Naive thymus-derived CD4-positive, alpha-beta T cell (primary cell): ENCODE results near the gene MUC21. TPM values are rescaled to one million over a fixed set of nuclear protein-coding genes. Genes with fewer than 3 reads are reported as not detected.
A peak's percentile ranks its signal among the peaks of the same experiment; 100 is the strongest.
"Not testable (repeated sequence)": the region's sequence is repeated elsewhere in the genome, so short reads cannot be mapped to it uniquely, and the experiment has no call there.

Experiments
- ATAC-seq: fragments of 150-1000 bp; cut with Tn5 transposase; 2 replicates; pipeline ENCODE4 v1.10.0; 2021; ENCODE audit warnings: mild to moderate bottlenecking, moderate library complexity
- CTCF ChIA-PET: fragments of 350-600 bp; sonication (Branson Sonifier 250); formaldehyde crosslinking; loops from one replicate; lab custom pipeline; 2021; ENCODE audit warnings: antibody characterized with exemption; lab: Charles Lee
- POLR2A ChIA-PET: fragments of 350-600 bp; sonication (Branson Sonifier 250); formaldehyde crosslinking; loops from one replicate; lab custom pipeline; 2021; ENCODE audit warnings: antibody characterized with exemption, inconsistent platforms; lab: Charles Lee
- DNase-seq, 9 donors: peaks; one replicate each; pipeline versions ENCODE4 v3.0.0 to v3.0.0-alpha.2; 2020 to 2022; ENCODE audit warnings: mixed read lengths in 1 of 9
- H3K27ac ChIP-seq: one replicate; pipeline ENCODE4 v1.7.0; 2013; ENCODE audit warnings: mild to moderate bottlenecking, low read depth, low read length, moderate library complexity
- H3K27me3 ChIP-seq, 2 donors: one replicate each; pipeline ENCODE4 v1.7.0; 2013; ENCODE audit warnings: low read length in 2 of 2, mild to moderate bottlenecking in 2 of 2, moderate library complexity in 2 of 2; ENCODE audit not compliant: control insufficient read depth in 2 of 2, insufficient read depth in 2 of 2
- H3K36me3 ChIP-seq, 3 experiments: 1 replicate in 2 of 3; 2 replicates in 1 of 3; pipeline ENCODE4 v1.7.0; 2013; ENCODE audit warnings: low read length in 3 of 3, mild to moderate bottlenecking in 3 of 3, moderate library complexity in 1 of 3; ENCODE audit not compliant: insufficient read depth in 3 of 3, control insufficient read depth in 2 of 3
- H3K4me1 ChIP-seq, 2 donors: one replicate each; pipeline ENCODE4 v1.7.0; 2013; ENCODE audit warnings: low read length in 2 of 2, mild to moderate bottlenecking in 2 of 2, moderate library complexity in 1 of 2; ENCODE audit not compliant: control insufficient read depth in 2 of 2, insufficient read depth in 2 of 2
- H3K4me3 ChIP-seq: 2 replicates; pipeline ENCODE4 v1.7.0; 2013; ENCODE audit warnings: mild to moderate bottlenecking, low read length
- H3K9me3 ChIP-seq, 3 experiments: 1 replicate in 2 of 3; 2 replicates in 1 of 3; pipeline ENCODE4 v1.7.0; 2013; ENCODE audit warnings: low read length in 3 of 3; ENCODE audit not compliant: control insufficient read depth in 2 of 3
- H3K27ac Mint-ChIP-seq, 9 donors: one replicate each; pipeline ENCODE4 v1.8.0; 2020 to 2022; ENCODE audit warnings: mixed read lengths in 9 of 9, mild to moderate bottlenecking in 8 of 9, moderate library complexity in 5 of 9, inconsistent platforms in 2 of 9
- H3K27me3 Mint-ChIP-seq, 5 donors: one replicate each; pipeline ENCODE4 v1.8.0; 2021 to 2022; ENCODE audit warnings: mixed read lengths in 5 of 5, mild to moderate bottlenecking in 1 of 5
- H3K36me3 Mint-ChIP-seq, 5 donors: one replicate each; pipeline ENCODE4 v1.8.0; 2020 to 2022; ENCODE audit warnings: mixed read lengths in 5 of 5, mild to moderate bottlenecking in 3 of 5, inconsistent platforms in 1 of 5
- H3K4me1 Mint-ChIP-seq, 7 donors: one replicate each; pipeline ENCODE4 v1.8.0; 2020 to 2022; ENCODE audit warnings: mixed read lengths in 7 of 7, mild to moderate bottlenecking in 3 of 7, inconsistent platforms in 1 of 7
- H3K4me3 Mint-ChIP-seq, 10 donors: one replicate each; pipeline ENCODE4 v1.8.0; 2020 to 2022; ENCODE audit warnings: mild to moderate bottlenecking in 10 of 10, mixed read lengths in 10 of 10, moderate library complexity in 6 of 10, inconsistent platforms in 2 of 10
- H3K9me3 Mint-ChIP-seq, 11 donors: one replicate each; pipeline ENCODE4 v1.8.0; 2020 to 2022; ENCODE audit warnings: mixed read lengths in 11 of 11, mild to moderate bottlenecking in 4 of 11, inconsistent platforms in 1 of 11, moderate library complexity in 1 of 11
- intact Hi-C, 2 donors: fragments of 100-400 bp; cut with micrococcal nuclease; formaldehyde crosslinking; loops; one replicate each; pipeline ENCODE4 v1.15.1; 2023
- polyA plus RNA-seq, 2 donors: library from polyadenylated mRNA; unstranded; fragments of 300-500 nt; fragmentation: Illumina TruSeq; gene quantifications; one replicate each; pipeline ENCODE4 v1.2.3, GENCODE V29; 2021
- total RNA-seq, 6 experiments: library from RNA in 5 of 6; stranded (reverse) in 5 of 6; gene quantifications; 1 replicate in 5 of 6; 2 replicates in 1 of 6; pipeline ENCODE4 v1.2.3 and lab custom pipeline; 2021 to 2026

The MUC21 gene
- total and polyA plus RNA-seq, 7 experiments from 2014 or later: not detected

DNA sequence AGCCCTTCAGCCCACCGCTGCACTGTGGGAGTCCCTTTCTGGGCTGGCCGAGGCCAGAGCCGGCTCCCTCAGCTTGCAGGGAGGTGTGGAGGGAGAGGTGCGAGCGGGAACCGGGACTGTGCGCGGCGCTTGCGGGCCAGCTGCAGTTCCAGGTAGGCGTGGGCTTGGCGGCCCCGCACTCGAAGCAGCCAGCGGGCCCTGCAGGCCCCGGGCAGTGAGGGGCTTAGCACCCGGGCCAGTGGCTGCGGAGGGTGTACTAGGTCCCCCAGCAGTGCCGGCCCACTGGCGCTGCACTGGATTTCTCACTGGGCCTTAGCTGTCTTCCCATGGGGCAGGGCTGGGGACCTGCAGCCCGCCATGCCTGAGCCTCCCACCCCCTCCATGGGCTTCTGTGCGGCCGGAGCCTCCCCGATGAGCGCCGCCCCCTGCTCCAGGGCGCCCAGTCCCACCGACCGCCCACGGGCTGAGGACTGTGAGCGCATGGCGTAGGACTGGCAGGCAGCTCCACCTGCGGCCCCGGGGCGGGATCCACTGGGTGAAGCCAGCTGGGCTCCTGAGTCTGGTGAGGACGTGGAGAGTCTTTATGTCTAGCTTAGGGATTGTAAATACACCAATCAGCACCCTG is 37.2 kb downstream of the MUC21 start:
- H3K9me3 Mint-ChIP-seq, POLR2A ChIA-PET: not testable (repeated sequence)

DNA sequence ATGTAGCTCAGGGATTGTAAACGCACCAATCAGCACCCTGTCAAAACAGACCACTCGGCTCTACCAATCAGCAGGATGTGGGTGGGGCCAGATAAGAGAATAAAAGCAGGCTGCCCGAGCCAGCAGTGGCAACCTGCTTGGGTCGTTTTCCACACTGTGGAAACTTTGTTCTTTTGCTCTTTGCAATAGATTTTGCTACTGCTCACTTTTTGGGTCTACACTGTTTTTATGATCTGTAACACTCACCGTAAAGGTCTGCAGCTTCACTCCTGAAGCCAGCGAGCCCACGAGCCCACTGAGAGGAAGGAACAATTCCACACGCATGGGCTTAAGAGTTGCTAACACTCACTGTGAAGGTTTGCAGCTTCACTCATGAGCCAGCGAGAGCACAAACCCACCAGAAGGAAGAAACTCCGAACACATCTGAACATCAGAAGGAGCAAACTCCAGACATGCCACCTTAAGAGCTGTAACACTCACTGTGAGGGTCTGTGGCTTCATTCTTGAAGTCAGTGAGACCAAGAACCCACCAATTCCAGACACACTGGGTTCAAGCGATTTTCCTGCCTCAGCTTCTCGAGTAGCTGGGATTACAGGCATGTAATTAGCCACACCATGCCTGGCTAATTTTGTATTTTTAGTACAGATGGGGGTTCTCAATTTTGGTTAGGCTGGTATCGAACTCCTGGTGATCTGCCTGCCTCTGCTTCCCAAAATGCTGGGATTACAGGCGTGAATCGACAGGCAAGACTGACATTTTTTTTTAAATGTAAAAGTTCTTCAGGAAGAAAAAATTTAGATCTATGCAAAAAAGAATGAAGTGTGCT is 38.4 kb downstream of the MUC21 start:
- H3K27ac Mint-ChIP-seq, POLR2A ChIA-PET, H3K36me3 Mint-ChIP-seq, ATAC-seq, H3K4me3 ChIP-seq, DNase-seq, H3K4me1 ChIP-seq, intact Hi-C loops, H3K4me1 Mint-ChIP-seq, H3K27ac ChIP-seq, H3K36me3 ChIP-seq, H3K9me3 Mint-ChIP-seq, H3K27me3 ChIP-seq, H3K9me3 ChIP-seq, H3K4me3 Mint-ChIP-seq, CTCF ChIA-PET: not testable (repeated sequence)
- H3K27me3 Mint-ChIP-seq: peaks cover 5 to 28% (median 17%) of the 10 kb centered on the region in 5 donors

More for the DNA sequence above, 37.2 kb downstream of the MUC21 start:
- H3K4me3 ChIP-seq, H3K9me3 ChIP-seq, H3K4me1 ChIP-seq, DNase-seq, ATAC-seq, H3K36me3 Mint-ChIP-seq, H3K27me3 ChIP-seq, H3K4me3 Mint-ChIP-seq, H3K4me1 Mint-ChIP-seq, H3K27ac Mint-ChIP-seq, H3K36me3 ChIP-seq, H3K27ac ChIP-seq, CTCF ChIA-PET, intact Hi-C loops: not testable (repeated sequence)
- H3K27me3 Mint-ChIP-seq: peaks cover 0 to 28% (median 17%) of the 10 kb centered on the region in 5 donors

DNA sequence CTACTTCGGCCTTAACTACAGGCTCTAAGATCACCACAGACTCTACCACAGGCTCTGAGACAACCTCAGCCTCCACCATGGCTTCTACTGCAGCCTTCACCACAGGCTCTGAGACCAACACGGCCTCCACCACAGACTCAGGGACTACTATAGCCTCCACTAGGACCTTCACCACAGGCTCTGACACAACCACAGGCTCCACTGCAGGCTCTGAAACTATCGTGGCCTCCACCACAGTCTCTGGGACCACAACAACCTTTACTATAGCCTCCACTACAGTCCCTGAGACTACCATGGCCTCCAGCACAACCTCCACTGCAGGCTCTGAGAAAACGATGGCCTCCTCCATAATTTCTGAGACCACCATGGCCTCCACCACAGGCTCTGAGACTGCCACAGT is 42.1 kb downstream of the MUC21 start:
- peak overlapping the region in 1 of 9 donors; percentile 26 for H3K27ac Mint-ChIP-seq
- no peak overlapping the region for H3K27ac ChIP-seq
- no peaks in the 10 kb centered on the region for H3K27me3 ChIP-seq
- no peak overlapping the region for H3K4me3 Mint-ChIP-seq
- intact Hi-C loops: no loop called here
- no peak overlapping the region for H3K4me3 ChIP-seq
- H3K36me3 ChIP-seq: no peaks in the 10 kb centered on the region
- ATAC-seq: no peak
- ChIA-PET POLR2A (no interaction called here), CTCF (no interaction called here)
- no peaks in the 10 kb centered on the region for H3K4me1 ChIP-seq
- H3K9me3 ChIP-seq: no peaks in the 10 kb centered on the region
- H3K36me3 Mint-ChIP-seq: no peaks in the 10 kb centered on the region
- peaks cover 4 to 26% (median 8%) of the 10 kb centered on the region in 5 donors for H3K27me3 Mint-ChIP-seq
- no peaks in the 10 kb centered on the region for H3K4me1 Mint-ChIP-seq
- DNase-seq: no peak
- peaks cover 0 to 2% (median 0%) of the 10 kb centered on the region in 11 donors for H3K9me3 Mint-ChIP-seq

DNA sequence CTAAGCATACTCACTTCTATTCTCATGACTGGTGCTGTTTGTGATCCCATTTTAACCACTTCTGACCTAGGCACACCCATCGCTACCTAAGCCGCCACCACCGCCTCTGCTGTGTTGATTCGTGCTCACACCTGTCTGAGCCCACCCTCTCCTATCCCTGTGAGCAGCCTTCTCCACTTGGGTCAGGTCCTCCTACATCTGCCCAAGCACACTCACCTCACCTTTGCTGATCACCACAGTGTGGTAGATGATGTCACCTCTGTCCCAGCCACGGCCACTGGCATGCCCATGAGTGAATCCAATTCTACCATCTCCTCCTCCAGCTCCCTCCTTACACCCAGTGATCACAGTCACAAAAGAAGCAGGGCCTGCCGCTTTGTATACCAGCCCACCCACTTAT is 47.6 kb downstream of the MUC21 start:
- intact Hi-C loops: no loop called here
- H3K36me3 Mint-ChIP-seq: no peaks in the 10 kb centered on the region
- ChIA-PET POLR2A (no interaction called here), CTCF (no interaction called here)
- DNase-seq (no peak), ATAC-seq (no peak)
- H3K9me3 Mint-ChIP-seq: peaks cover 0 to 1% (median 0%) of the 10 kb centered on the region in 11 donors
- no peak overlapping the region for H3K4me3 Mint-ChIP-seq
- H3K27ac Mint-ChIP-seq: peak overlapping the region in 1 of 9 donors; percentile 77
- Histone ChIP-seq H3K4me3 (no peak overlapping the region), H3K4me1 (no peaks in the 10 kb centered on the region), H3K27me3 (no peaks in the 10 kb centered on the region), H3K9me3 (no peaks in the 10 kb centered on the region), H3K27ac (no peak overlapping the region), H3K36me3 (no peaks in the 10 kb centered on the region)
- no peaks in the 10 kb centered on the region for H3K4me1 Mint-ChIP-seq
- peaks cover 0 to 31% (median 4%) of the 10 kb centered on the region in 5 donors for H3K27me3 Mint-ChIP-seq

DNA sequence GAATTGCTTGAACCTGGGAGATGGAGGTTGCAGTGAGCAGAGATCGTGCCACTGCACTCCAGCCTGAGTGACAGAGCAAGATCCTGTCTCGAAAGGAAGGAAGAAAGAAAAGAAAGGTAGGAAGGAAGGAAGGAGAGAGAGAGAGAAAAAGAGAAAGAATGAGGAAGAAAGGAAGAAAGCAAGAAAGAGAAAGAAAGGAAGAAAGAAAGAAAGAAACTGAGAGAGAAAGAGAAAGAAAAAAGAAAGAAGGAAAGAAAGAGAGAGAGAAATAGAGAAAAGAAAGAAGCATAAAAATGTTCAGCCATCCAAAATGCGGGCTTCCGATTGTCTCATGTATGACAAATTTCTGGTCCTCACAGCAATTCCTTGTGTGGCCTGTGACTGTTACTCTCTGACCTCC is 49.6 kb downstream of the MUC21 start:
- intact Hi-C loops: no loop called here
- no peak overlapping the region for H3K4me3 ChIP-seq
- Mint-ChIP-seq H3K27ac (no peak overlapping the region), H3K9me3 (peaks cover 0 to 1% (median 0%) of the 10 kb centered on the region in 11 donors), H3K4me1 (no peaks in the 10 kb centered on the region), H3K4me3 (no peak overlapping the region), H3K27me3 (peaks cover 0 to 26% (median 4%) of the 10 kb centered on the region in 5 donors), H3K36me3 (no peaks in the 10 kb centered on the region)
- DNase-seq: no peak
- no peak overlapping the region for H3K27ac ChIP-seq
- no peaks in the 10 kb centered on the region for H3K4me1 ChIP-seq
- ATAC-seq: no peak
- ChIA-PET CTCF (no interaction called here), POLR2A (no interaction called here)
- no peaks in the 10 kb centered on the region for H3K27me3 ChIP-seq
- H3K36me3 ChIP-seq: no peaks in the 10 kb centered on the region
- no peaks in the 10 kb centered on the region for H3K9me3 ChIP-seq

DNA sequence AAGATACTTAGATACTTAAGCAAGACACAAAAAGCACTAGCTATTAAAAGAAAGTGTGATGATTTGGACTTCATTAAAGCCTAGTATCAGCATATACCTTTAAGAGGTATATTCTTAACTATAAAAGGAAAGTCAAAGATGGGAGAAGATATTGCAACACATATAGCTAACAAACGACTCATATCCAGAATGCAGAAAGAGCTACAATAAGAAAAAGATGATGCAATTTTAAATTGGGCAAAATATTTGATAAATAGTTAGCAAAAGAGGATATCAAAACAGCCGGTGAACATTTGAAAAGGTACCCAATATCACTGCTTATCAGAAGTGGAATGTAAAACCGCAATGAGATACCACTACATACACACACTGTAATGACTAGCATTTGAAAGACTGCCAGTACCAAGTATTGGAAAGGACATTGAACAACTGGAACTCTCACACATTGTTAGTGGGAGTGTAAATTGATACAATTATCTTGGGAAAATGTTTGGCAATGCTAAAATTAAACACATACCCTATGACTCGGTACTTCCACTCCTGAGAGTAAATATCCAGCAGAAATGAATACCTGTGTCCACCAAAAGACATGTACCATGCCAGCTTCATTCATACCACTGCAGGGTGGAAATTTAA is 52.5 kb downstream of the MUC21 start:
- Histone ChIP-seq H3K27ac (no peak overlapping the region), H3K27me3 (no peaks in the 10 kb centered on the region), H3K4me1 (no peaks in the 10 kb centered on the region), H3K4me3 (no peak overlapping the region), H3K9me3 (no peaks in the 10 kb centered on the region), H3K36me3 (no peaks in the 10 kb centered on the region)
- ChIA-PET POLR2A (no interaction called here), CTCF (interaction anchor here (0.7 kb wide), 1 partner anchor 28 kb away, joined by 6 read pairs; no protein-coding TSS in a partner anchor)
- Mint-ChIP-seq H3K36me3 (no peaks in the 10 kb centered on the region), H3K4me1 (no peaks in the 10 kb centered on the region), H3K27ac (no peak overlapping the region), H3K27me3 (peaks cover 0 to 27% (median 0%) of the 10 kb centered on the region in 5 donors), H3K9me3 (peaks cover 0 to 1% (median 0%) of the 10 kb centered on the region in 11 donors), H3K4me3 (no peak overlapping the region)
- intact Hi-C loops: no loop called here
- no peak for ATAC-seq
- no peak for DNase-seq
